Thyroid gland (tissue), 4 donors: ENCODE results near the gene CNNM4. TPM values are rescaled to one million over a fixed set of nuclear protein-coding genes. Genes with fewer than 3 reads are reported as not detected.

Source experiments
- DNase-seq, 2 donors: peaks; one replicate each; pipeline ENCODE4 v3.0.0-alpha.2; 2019
- H3K27ac ChIP-seq, 3 donors: fragments of 200-600 bp; sonication (generic); 1 replicate in 2 of 3; 2 replicates in 1 of 3; pipeline ENCODE4 v1.5.1; 2016 to 2019; ENCODE audit warnings: mild to moderate bottlenecking in 1 of 3, moderate library complexity in 1 of 3
- H3K27me3 ChIP-seq: fragments of 200-600 bp; sonication (generic); one replicate; pipeline ENCODE4 v1.5.1; 2019
- H3K36me3 ChIP-seq, 2 donors: fragments of 200-600 bp; sonication (generic); one replicate each; pipeline ENCODE4 v1.5.1; 2016 to 2019
- H3K4me1 ChIP-seq, 2 donors: fragments of 200-600 bp; sonication (generic); one replicate each; pipeline ENCODE4 v1.5.1; 2017 to 2019
- H3K4me3 ChIP-seq, 3 donors: fragments of 200-600 bp; sonication (generic); replicated peaks in 1 of 3; 1 replicate in 2 of 3; 2 replicates in 1 of 3; pipeline ENCODE4 v1.5.1; 2016; ENCODE audit warnings: mild to moderate bottlenecking in 1 of 3
- H3K9me3 ChIP-seq: fragments of 200-600 bp; sonication (generic); one replicate; pipeline ENCODE4 v1.5.1; 2017
- POLR2A ChIP-seq, 2 donors: fragments of 450-650 bp; IDR thresholded peaks; one replicate each; pipeline ENCODE4 v1.6.1; 2017; ENCODE audit warnings: antibody characterized with exemption in 2 of 2, mild to moderate bottlenecking in 2 of 2, moderate library complexity in 1 of 2
- WGBS, 2 donors: methylation state at CpG; one replicate each; pipeline ENCODE4 v1.1.5; 2017; 5-methylcytosine and 5-hydroxymethylcytosine counted together
- intact Hi-C: fragments of 100-400 bp; cut with DNase I; formaldehyde crosslinking; loops from one replicate; pipeline ENCODE4 v1.15.1; 2023
- total RNA-seq, 4 donors: library from RNA; depleted of rRNA; stranded (reverse); fragments of >200 nt; gene quantifications; one replicate each; pipeline ENCODE4 v1.2.3, GENCODE V29; 2016
- TF ChIP-seq, protein P1 (sequence below), 6 experiments: fragments of 200-600 bp in 3 of 6; fragments of 450-650 bp in 3 of 6; sonication (generic) in 3 of 6; IDR thresholded peaks; one replicate each; pipeline ENCODE4 v1.5.1; 2016 to 2019; ENCODE audit warnings: antibody characterized with exemption in 6 of 6, mild to moderate bottlenecking in 2 of 6, inconsistent platforms in 1 of 6, moderate library complexity in 1 of 6

The CNNM4 gene
- total RNA-seq, 4 donors from 2014 or later = 6.6 to 9.5 (median 7.7) TPM

DNA sequence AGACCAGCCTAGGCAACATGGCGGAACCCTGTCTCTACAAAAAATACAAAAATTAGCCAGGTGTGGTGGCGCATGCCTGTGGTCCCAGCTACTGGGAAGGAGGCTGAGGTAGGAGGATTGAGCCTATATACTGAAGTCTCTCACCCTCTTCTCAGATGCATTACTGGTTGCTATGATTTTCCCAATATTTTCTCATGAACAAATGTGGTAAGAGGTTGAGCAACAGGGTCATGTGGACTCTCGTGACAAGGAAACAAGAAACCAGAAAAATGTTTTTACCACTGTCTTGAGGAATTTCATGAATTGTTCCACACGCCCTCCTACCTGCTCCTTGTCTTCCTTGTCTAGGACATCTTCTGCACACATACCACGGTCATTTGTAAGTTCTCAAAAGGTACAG, 33.3 kb upstream of the CNNM4 start:
- H3K27ac ChIP-seq = no peak overlapping the region
- peaks cover 33 to 35% of the 10 kb centered on the region in 2 donors for H3K36me3 ChIP-seq
- no peaks in the 10 kb centered on the region for H3K27me3 ChIP-seq
- H3K4me3 ChIP-seq = no peak overlapping the region
- intact Hi-C loops = no loop called here
- WGBS, 2 donors = 95 to 96% methylated on average over 5 of the region's 5 CpGs
- no peak for DNase-seq
- H3K4me1 ChIP-seq = no peaks in the 10 kb centered on the region
- H3K9me3 ChIP-seq = no peaks in the 10 kb centered on the region
- TF ChIP-seq, protein P1, sequence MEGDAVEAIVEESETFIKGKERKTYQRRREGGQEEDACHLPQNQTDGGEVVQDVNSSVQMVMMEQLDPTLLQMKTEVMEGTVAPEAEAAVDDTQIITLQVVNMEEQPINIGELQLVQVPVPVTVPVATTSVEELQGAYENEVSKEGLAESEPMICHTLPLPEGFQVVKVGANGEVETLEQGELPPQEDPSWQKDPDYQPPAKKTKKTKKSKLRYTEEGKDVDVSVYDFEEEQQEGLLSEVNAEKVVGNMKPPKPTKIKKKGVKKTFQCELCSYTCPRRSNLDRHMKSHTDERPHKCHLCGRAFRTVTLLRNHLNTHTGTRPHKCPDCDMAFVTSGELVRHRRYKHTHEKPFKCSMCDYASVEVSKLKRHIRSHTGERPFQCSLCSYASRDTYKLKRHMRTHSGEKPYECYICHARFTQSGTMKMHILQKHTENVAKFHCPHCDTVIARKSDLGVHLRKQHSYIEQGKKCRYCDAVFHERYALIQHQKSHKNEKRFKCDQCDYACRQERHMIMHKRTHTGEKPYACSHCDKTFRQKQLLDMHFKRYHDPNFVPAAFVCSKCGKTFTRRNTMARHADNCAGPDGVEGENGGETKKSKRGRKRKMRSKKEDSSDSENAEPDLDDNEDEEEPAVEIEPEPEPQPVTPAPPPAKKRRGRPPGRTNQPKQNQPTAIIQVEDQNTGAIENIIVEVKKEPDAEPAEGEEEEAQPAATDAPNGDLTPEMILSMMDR (IDR thresholded peaks at IDR 0.05) = no peak
- no peak for TF ChIP-seq POLR2A (IDR thresholded peaks at IDR 0.05)

DNA sequence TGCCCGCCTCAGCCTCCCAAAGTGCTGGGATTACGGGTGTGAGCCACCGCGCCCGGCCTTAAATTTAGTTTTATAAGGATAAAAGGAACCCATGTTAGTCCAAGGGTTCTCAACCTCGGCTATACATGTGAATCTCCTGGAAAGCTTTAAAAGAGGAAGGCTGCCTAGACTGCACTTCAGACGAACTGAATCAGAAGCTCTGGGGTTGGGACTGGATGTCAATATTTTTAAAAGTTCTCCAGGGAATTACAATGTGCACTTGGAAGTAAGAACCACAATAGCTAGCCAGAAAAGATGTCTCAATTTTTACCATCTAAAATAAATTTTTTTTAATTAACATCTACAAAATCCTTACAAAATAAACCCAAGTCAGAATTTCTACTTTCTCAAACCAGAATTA, 31.0 kb upstream of the CNNM4 start:
- DNase-seq = no peak
- no peaks in the 10 kb centered on the region for H3K27me3 ChIP-seq
- peaks cover 53 to 54% of the 10 kb centered on the region in 2 donors for H3K36me3 ChIP-seq
- intact Hi-C loops = no loop called here
- TF ChIP-seq, protein P1 (IDR thresholded peaks at IDR 0.05) = no peak
- TF ChIP-seq POLR2A (IDR thresholded peaks at IDR 0.05) = no peak
- no peaks in the 10 kb centered on the region for H3K9me3 ChIP-seq
- H3K4me3 ChIP-seq = no peak overlapping the region
- H3K4me1 ChIP-seq = peaks cover 7 to 8% of the 10 kb centered on the region in 2 donors
- no peak overlapping the region for H3K27ac ChIP-seq
- WGBS, 2 donors = 87 to 91% methylated on average over 7 of the region's 7 CpGs

DNA sequence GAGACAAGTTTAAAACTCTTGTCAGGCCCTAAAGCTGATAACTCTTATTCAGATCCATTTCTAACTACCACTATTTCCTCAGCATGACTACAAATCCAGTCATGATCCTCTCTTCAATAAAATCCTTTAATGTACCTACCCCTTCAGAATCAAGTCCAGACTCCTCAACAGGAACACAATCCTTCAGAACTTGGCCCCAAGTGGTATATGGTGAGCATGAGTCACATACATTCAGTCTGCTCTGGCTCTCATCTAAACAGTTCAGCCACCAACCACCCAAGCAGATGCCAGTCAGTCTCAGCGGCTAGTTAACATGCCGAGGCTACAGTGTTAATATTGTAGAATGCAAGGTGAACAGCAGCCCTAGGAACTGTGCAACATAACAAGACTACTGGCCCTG, 30.5 kb upstream of the CNNM4 start:
- WGBS, 2 donors = 94% methylated on average over 2 of the region's 2 CpGs
- Histone ChIP-seq H3K27ac (peak overlapping the region in 1 of 3 donors; percentile 14), H3K4me3 (no peak overlapping the region), H3K9me3 (no peaks in the 10 kb centered on the region), H3K27me3 (no peaks in the 10 kb centered on the region), H3K4me1 (peaks cover 12 to 13% of the 10 kb centered on the region in 2 donors), H3K36me3 (peaks cover 53 to 54% of the 10 kb centered on the region in 2 donors)
- TF ChIP-seq, protein P1 (IDR thresholded peaks at IDR 0.05) = no peak
- TF ChIP-seq POLR2A (IDR thresholded peaks at IDR 0.05) = no peak
- no peak for DNase-seq
- intact Hi-C loops = no loop called here

DNA sequence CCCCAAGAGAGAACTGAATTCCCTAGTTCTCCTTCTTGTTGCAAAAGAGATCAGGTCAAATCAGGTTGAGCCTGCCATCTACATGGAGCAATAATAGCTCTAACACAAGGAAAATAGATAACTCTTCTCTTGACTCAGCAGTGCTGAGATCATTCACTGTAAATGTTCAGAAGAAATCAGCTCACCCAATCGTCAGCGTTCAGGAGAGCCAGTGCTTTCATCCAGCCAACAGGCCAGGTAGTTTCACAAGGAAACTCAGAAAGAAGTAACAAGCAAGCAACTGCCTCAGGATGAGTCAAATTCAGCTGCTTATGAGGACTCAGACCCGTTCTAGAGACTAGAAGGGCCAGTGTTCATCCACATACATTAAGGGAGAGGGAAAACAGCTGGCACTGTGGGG, 26.8 kb upstream of the CNNM4 start:
- H3K4me3 ChIP-seq = no peak overlapping the region
- TF ChIP-seq, protein P1 (IDR thresholded peaks at IDR 0.05) = no peak
- no peak for TF ChIP-seq POLR2A (IDR thresholded peaks at IDR 0.05)
- H3K36me3 ChIP-seq = peaks cover 34 to 39% of the 10 kb centered on the region in 2 donors
- intact Hi-C loops = no loop called here
- no peak for DNase-seq
- no peaks in the 10 kb centered on the region for H3K9me3 ChIP-seq
- no peaks in the 10 kb centered on the region for H3K27me3 ChIP-seq
- peak overlapping the region in 1 of 3 donors; percentile 10 for H3K27ac ChIP-seq
- peaks cover 29 to 38% of the 10 kb centered on the region in 2 donors for H3K4me1 ChIP-seq
- WGBS, 2 donors = 53 to 64% methylated on average over 3 of the region's 3 CpGs

DNA sequence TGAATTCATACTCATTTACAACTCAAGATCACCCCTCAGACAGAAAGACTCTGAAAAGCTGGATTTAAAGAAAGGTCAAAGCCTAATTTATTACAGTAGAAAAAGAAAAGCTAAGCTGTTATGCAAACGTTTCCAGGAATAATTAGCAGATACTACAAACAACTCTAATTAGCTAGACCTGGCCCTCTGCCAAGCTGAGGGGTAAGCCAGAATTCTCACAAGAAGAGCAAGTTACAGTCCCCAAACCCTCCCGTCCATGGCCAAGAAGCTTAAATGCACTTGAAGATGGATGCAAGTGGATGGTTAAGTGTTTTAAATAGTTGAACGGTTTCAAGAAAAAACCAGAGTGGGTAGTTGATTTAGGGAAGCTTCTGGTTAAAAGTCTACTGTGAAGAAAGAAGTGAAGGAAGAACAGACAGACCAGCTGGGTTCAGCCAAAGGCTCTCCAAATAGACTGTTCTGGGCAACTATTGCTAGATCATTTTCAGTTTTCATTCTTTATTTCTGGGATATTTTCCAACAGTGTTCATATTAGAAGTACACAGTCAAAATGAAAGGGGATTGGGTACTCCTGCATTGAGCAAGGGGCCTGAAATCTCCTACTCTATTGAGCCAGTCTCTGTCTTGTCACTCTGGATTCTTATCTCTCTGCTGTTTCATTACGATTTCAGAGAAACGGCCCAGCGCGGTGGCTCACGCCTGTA, 25.7 kb upstream of the CNNM4 start:
- intact Hi-C loops = no loop called here
- peak overlapping the region; percentile 57 to 71 (median 64) for H3K27ac ChIP-seq
- H3K4me1 ChIP-seq = peaks cover 33 to 42% of the 10 kb centered on the region in 2 donors
- peaks cover 34 to 39% of the 10 kb centered on the region in 2 donors for H3K36me3 ChIP-seq
- H3K9me3 ChIP-seq = no peaks in the 10 kb centered on the region
- no peaks in the 10 kb centered on the region for H3K27me3 ChIP-seq
- no peak overlapping the region for H3K4me3 ChIP-seq
- no peak for TF ChIP-seq POLR2A (IDR thresholded peaks at IDR 0.05)
- TF ChIP-seq, protein P1 (IDR thresholded peaks at IDR 0.05) = peak in 1 of 6 experiments; percentile 8
- 36 to 46% methylated on average over 8 of the region's 8 CpGs for WGBS, 2 donors
- peak; percentile 58 for DNase-seq
